ENCODE data around the gene REC114.

DNA sequence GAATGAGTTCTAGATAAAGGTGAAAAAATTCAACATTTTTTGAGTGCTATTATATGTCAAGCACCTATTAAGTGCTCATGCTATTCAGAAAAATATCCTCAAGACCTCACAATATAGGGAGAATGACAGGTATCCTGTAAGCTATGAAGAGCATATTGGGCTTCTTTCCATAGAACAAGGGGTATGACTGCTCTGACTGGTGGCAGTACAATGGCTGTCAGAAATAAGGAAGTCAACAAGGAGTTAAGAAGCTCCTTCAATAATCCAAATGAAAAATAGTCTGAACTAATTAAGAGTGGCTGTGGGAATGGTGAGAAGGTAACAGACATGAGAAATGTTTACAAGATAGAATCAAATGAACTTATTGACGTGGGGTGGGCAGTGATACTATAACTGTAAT, 165.5 kb downstream of the REC114 start:
- TF ChIP-seq, protein P1, sequence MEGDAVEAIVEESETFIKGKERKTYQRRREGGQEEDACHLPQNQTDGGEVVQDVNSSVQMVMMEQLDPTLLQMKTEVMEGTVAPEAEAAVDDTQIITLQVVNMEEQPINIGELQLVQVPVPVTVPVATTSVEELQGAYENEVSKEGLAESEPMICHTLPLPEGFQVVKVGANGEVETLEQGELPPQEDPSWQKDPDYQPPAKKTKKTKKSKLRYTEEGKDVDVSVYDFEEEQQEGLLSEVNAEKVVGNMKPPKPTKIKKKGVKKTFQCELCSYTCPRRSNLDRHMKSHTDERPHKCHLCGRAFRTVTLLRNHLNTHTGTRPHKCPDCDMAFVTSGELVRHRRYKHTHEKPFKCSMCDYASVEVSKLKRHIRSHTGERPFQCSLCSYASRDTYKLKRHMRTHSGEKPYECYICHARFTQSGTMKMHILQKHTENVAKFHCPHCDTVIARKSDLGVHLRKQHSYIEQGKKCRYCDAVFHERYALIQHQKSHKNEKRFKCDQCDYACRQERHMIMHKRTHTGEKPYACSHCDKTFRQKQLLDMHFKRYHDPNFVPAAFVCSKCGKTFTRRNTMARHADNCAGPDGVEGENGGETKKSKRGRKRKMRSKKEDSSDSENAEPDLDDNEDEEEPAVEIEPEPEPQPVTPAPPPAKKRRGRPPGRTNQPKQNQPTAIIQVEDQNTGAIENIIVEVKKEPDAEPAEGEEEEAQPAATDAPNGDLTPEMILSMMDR (optimal IDR thresholded peaks at IDR 0.05 in 1 of 3, IDR thresholded peaks at IDR 0.05 in 1 of 3, conservative IDR thresholded peaks at IDR 0.05 in 1 of 3; ENCODE audit: extremely low read depth in 1 of 3, insufficient read depth in 2 of 3, low read length in 3 of 3), result no peak
- TF ChIP-seq EZH2 (IDR thresholded peaks at IDR 0.05; ENCODE audit: low read length), result no peak
